ACC112 (cell line): Measurements from ENCODE around the gene RIN3.

Experiments
- H2AFZ ChIP-seq: fragments of 200-600 bp; sonication (generic); one replicate; pipeline ENCODE4 v1.6.0; 2017; ENCODE audit warnings: antibody characterized with exemption, low read length; ENCODE audit not compliant: unreplicated experiment
- H3K27ac ChIP-seq: fragments of 200-600 bp; sonication (generic); 2 replicates; pipeline ENCODE4 v1.5.1; 2014; ENCODE audit warnings: low read depth, mild to moderate bottlenecking, antibody characterized with exemption, low read length, moderate library complexity
- H3K27me3 ChIP-seq: fragments of 200-600 bp; sonication (generic); 2 replicates; pipeline ENCODE4 v1.6.1; 2014; ENCODE audit warnings: mild to moderate bottlenecking, antibody characterized with exemption, low read length, moderate library complexity, mixed read lengths; ENCODE audit not compliant: insufficient read depth
- H3K36me3 ChIP-seq: fragments of 200-600 bp; sonication (generic); 2 replicates; pipeline ENCODE4 v1.6.1; 2016; ENCODE audit warnings: mild to moderate bottlenecking, antibody characterized with exemption, low read length, moderate library complexity, mixed read lengths; ENCODE audit not compliant: insufficient read depth
- H3K4me1 ChIP-seq: fragments of 200-600 bp; sonication (generic); one replicate; pipeline ENCODE4 v1.6.1; 2016; ENCODE audit warnings: low read length, mixed read lengths; ENCODE audit not compliant: insufficient read depth, unreplicated experiment, control insufficient read depth
- H3K4me3 ChIP-seq: fragments of 200-600 bp; sonication (generic); 2 replicates; pipeline ENCODE4 v1.5.1; 2014; ENCODE audit warnings: mild to moderate bottlenecking, low read depth, low read length
- H3K79me2 ChIP-seq: fragments of 200-600 bp; sonication (generic); one replicate; pipeline ENCODE4 v1.6.0; 2016; ENCODE audit warnings: low read length; ENCODE audit not compliant: control insufficient read depth, unreplicated experiment, insufficient read depth

RIN3 gene

DNA sequence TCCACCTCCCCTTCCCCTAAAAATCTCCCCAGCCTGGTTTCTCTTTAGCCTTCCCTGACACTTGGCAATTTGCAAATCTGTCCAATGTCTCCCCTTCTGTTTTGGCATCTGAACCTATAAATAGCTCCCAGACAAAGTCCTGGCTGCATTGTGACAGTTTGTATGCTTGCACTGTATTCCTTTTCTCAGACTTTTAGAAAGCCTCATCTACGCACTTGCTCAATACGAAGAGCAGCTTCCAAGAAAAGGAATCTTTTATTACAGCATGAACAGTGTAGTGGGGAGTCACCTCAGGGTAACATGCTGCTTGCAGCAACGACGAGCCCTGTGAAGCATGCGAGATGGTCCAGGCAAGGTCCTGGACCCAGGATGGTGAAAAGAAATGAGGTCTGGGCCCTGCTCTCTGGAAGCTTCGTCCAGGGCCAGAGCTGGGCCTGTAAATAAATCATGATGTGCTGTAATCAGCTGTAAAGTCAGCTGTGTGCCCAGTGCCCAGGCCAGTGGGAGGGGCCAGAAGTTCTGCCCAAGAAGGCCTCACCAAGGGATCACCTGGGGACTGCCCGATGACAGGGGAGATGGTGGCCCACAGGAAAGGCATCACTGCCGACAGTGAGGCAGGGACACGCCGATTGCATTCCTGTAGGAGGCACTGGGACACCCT is 88.3 kb downstream of the RIN3 start:
- Histone ChIP-seq H3K4me1 (peaks cover 20% of the 10 kb centered on the region), H3K4me3 (no peak overlapping the region), H3K27ac (no peak overlapping the region), H3K27me3 (no peaks in the 10 kb centered on the region), H3K36me3 (no peaks in the 10 kb centered on the region), H2AFZ (no peak overlapping the region), H3K79me2 (no peaks in the 10 kb centered on the region)

DNA sequence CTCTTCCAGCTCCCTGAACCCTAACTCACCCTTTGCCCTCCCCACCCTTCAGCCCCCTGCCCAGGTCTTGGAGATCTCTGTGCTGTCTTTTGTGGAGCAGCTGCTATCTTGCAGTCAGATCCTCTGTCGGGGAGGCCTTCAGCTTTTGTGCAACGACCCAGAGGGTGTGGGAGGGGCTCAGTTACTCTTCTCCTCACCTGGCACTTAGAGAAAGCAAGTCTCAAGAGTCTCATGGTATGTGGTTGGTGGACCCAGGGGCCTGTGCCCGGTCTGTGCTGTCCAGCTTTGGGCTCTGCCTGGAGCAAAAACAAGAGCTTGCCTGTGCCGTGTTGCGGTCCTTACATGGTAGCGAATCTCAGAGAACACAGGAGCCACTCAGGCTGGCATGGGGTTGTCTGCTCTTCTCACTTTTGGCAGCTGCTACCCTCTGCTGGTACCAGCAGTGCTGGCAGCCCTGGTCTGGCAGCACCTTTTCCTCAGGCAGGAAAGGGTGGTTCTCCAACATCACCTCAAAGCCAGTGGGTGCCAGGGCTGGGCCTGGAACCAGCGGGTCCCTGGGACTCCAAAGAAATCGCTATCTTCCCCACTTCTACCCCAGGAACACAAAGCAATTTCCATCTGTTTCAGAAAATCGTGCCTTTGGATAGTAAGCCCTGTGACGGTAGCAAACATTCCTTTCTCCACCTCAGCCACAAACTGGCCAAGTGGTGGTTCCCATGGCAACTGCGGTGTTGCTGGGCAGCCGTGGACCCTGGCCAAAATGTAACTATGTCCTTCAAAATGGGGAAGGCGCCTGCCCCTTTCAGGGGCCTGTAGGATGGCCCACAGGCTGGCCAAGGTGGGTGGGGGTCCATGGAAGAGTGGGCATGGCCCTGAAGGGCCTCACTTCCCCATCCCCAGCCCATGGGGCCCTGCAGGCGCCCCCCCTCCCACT is 90.0 kb downstream of the RIN3 start:
- Histone ChIP-seq H3K36me3 (no peaks in the 10 kb centered on the region), H3K27me3 (no peaks in the 10 kb centered on the region), H2AFZ (no peak overlapping the region), H3K4me1 (peaks cover 32% of the 10 kb centered on the region), H3K27ac (no peak overlapping the region), H3K4me3 (no peak overlapping the region), H3K79me2 (no peaks in the 10 kb centered on the region)

DNA sequence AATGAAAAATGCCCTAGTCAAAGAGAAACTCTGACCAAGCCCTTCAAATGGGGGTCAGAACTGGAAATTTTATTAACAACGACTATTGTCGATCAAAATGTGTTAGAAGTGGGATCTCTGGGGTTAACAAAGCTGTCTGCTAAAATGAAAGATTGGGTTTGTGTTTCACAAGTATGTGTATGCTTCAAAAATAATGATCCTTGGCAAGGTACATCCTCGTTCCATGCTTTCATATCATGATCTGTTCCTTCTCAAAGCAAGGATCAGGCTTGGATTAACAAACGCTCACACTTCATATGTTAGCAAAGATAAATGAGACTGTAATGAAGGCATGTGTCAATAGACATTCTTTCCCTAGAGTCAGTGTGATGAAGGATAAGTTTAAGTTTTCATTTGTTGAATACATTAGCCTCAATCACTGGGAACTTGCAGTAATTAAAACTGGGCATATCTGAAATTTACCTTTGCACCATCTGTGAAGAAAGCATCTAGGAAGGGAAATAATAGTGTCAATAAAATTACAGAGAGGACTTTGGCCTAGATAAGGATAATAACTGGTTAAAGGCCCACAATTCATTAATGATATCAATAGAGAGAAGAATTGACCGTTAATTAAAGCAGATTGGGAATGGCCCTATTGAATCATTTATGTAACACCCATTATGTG is 91.8 kb downstream of the RIN3 start:
- H3K36me3 ChIP-seq: no peaks in the 10 kb centered on the region
- H3K27ac ChIP-seq: no peak overlapping the region
- H3K79me2 ChIP-seq: no peaks in the 10 kb centered on the region
- peaks cover 20% of the 10 kb centered on the region for H3K4me1 ChIP-seq
- H3K4me3 ChIP-seq: no peak overlapping the region
- H2AFZ ChIP-seq: no peak overlapping the region
- H3K27me3 ChIP-seq: no peaks in the 10 kb centered on the region

DNA sequence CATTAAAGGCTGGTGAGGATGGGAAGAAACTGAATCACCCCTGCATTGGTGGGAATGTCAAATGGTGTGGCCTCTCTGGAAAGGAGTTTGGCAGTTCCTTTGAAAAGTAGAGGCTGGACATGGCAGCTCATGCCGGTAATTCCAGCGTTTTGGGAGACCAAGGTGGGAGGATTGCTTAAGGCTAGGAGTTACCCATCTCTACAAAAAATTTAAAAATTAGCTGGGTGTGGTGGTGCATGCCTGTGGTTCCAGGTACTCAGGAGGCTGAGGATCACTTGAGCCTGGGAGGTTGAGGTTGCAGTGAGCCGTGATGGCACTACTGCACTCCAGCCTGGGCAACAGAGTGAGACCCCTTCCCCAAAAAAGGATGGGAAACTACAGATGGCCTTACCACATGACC is 93.7 kb downstream of the RIN3 start:
- H3K79me2 ChIP-seq: no peaks in the 10 kb centered on the region
- H3K27ac ChIP-seq: peak overlapping the region; percentile 84

DNA sequence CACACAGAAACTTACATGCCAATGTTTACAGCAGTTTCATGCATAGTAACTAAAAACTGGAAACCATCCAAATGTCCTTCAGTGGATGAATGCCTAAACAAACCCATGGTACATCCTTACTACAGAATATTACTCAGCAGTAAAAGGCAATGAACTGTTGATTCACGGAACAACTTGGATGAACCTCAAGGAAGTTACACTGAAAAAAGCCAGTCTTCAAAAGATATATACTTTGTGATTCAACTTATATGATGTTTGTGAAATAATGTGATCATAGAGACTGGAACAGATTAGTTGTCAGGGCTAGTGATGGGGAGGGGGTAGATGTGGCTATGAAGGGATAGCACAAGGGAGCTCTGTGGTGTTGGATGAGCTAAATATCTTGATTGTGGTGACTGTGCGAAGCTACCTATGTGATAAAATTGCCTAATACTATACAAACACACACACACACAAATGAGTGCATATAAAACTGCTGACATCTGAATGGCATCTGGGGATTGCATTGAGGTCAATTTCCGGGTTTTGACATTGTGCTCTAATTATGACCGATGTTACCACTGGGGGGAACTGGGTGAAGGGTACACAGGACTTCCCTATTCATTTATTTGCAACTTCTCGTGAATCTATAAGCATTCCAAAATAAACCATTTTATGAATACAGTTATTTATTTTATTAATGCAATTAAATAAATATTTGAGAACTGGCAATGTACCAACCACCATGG is 94.3 kb downstream of the RIN3 start:
- H3K27ac ChIP-seq: peak overlapping the region; percentile 84
- no peaks in the 10 kb centered on the region; the same call in 1 of the 2 replicates for H3K36me3 ChIP-seq
- H3K4me3 ChIP-seq: no peak overlapping the region
- H2AFZ ChIP-seq: no peak overlapping the region
- H3K4me1 ChIP-seq: peaks cover 16% of the 10 kb centered on the region
- no peaks in the 10 kb centered on the region for H3K79me2 ChIP-seq
- no peaks in the 10 kb centered on the region for H3K27me3 ChIP-seq

More for the DNA sequence above, 93.7 kb downstream of the RIN3 start:
- peaks cover 16% of the 10 kb centered on the region for H3K4me1 ChIP-seq
- H3K27me3 ChIP-seq: no peaks in the 10 kb centered on the region
- no peaks in the 10 kb centered on the region; the same call in 1 of the 2 replicates for H3K36me3 ChIP-seq
- H2AFZ ChIP-seq: no peak overlapping the region
- no peak overlapping the region for H3K4me3 ChIP-seq

DNA sequence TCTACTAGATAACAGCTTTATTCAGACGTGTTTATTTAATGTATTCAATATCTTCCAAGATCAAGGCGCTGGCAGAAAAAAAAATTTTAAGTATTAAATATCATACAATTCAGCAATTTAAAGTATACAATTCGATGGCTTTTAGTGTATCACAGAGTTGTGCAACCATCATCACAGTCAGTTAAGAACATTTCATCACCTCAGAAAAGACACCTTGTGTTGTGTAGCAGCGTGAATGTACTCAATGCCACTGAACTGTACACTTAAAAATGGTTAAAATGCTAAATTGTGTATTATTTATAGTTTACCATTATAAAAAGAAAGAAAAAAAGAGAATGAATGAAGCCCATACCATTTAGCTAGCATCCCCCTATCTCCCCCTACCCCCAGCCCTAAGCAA is 96.4 kb downstream of the RIN3 start:
- Histone ChIP-seq H3K36me3 (no peaks in the 10 kb centered on the region; the same call in 1 of the 2 replicates), H3K4me3 (no peak overlapping the region), H3K79me2 (no peaks in the 10 kb centered on the region), H3K27me3 (no peaks in the 10 kb centered on the region), H3K27ac (no peak overlapping the region), H3K4me1 (peaks cover 16% of the 10 kb centered on the region), H2AFZ (no peak overlapping the region)

DNA sequence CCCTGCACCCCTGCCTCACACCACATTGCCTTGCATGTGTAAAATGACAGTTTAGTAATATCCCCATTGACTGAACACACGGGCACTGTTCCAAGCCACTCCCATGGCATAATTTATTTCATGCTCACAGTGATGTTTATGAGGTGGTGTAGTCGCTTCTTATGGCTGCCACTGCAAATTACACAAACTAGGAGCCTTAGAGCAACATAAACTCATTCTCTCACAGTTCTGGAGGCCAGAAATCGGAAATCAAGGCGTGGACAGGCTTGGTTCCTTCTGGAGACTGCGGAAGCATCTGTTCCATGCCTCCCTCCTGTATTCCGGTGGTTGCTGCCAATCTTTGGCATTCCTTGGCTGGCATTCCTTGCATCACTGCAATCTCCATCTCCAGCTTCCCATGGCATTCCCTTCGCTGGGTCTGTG is 97.3 kb downstream of the RIN3 start:
- H3K27me3 ChIP-seq: no peaks in the 10 kb centered on the region
- no peak overlapping the region for H3K4me3 ChIP-seq
- H3K4me1 ChIP-seq: peaks cover 18% of the 10 kb centered on the region
- no peak overlapping the region for H3K27ac ChIP-seq
- H3K36me3 ChIP-seq: no peaks in the 10 kb centered on the region; the same call in 1 of the 2 replicates
- no peak overlapping the region for H2AFZ ChIP-seq
- no peaks in the 10 kb centered on the region for H3K79me2 ChIP-seq

DNA sequence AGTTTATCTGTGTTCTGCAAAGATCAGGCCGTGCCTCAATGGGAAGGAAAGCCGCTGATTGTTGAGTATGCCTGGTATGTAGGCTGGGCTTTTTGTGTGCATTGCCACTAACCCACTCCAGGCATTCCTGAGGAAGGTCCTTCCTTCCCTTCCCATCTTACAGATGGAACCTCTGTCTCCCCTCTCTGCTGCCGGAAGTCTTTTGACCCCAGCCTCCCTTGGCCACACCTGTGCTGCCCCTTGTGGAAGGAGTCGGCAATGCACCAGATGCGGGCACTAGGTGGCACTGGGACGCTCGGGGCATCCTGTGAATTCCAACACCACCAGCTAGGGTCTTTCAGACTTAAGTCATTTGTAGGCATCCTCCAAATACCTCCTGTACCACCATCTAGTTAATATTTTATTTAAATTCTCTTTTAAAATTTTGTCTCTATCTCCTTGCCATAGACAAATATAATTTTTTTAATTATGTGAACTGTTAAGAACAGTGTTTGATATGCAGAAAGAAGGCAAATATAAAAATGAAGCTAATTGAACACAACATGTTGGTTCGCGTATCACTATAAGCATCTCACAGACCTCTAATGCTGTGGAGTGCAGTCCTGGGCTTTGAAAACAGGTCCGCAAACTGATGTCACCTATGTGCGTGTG is 99.6 kb downstream of the RIN3 start:
- Histone ChIP-seq H3K27ac (no peak overlapping the region), H3K27me3 (no peaks in the 10 kb centered on the region), H3K36me3 (no peaks in the 10 kb centered on the region; the same call in 1 of the 2 replicates), H3K4me3 (no peak overlapping the region), H2AFZ (no peak overlapping the region), H3K4me1 (peaks cover 10% of the 10 kb centered on the region), H3K79me2 (no peaks in the 10 kb centered on the region)

DNA sequence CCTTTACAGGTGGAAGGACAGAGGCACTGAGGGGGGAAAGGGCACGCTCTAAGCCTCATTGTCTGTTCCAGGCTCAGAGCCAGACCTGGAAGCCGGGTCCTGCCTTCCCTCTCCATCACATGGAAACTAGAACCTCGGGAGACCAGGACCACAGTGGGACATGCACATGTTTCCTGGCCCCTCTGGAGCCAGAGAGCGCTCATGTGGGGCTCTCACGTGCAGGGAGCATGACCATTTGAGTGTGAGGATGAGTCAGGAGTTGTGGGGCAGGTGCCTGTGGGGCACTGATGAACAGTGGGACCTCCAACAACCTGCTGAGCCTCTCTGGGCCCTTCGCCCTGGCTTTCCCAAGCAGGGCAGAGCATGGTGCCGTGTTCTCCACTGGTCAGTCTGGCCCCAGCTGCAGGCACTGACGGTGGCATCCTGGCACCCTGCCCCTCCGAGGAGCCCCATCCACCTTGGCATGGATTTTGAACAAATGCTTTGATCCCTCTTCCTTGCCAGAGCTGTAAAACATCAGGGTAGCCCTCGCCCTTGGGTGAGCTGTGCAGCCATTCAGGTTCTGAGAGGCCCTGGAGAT is 100.2 kb downstream of the RIN3 start:
- Histone ChIP-seq H3K27ac (no peak overlapping the region), H3K79me2 (no peaks in the 10 kb centered on the region), H3K4me3 (no peak overlapping the region), H3K27me3 (no peaks in the 10 kb centered on the region), H3K36me3 (no peaks in the 10 kb centered on the region; the same call in 1 of the 2 replicates), H3K4me1 (peaks cover 8% of the 10 kb centered on the region), H2AFZ (no peak overlapping the region)
